SU-DHL-6 (cell line): ENCODE data around the gene ELOB.

Experiments
- H2AFZ ChIP-seq: fragments of 200-600 bp; sonication (generic); 2 replicates; pipeline ENCODE4 v1.6.1; 2014; ENCODE audit warnings: low read depth, mild to moderate bottlenecking, moderate library complexity, mixed read lengths, antibody characterized with exemption, low read length; ENCODE audit not compliant: severe bottlenecking
- H3F3A ChIP-seq: fragments of 200-600 bp; shearing (Covaris generic); 2 replicates; pipeline ENCODE4 v1.6.0; 2016; ENCODE audit warnings: antibody characterized with exemption, mild to moderate bottlenecking; ENCODE audit not compliant: insufficient read depth
- H3K27ac ChIP-seq: fragments of 200-600 bp; sonication (generic); 2 replicates; pipeline ENCODE4 v1.5.1; 2016; ENCODE audit warnings: low read depth, mild to moderate bottlenecking, low read length, moderate library complexity, mixed read lengths
- H3K27me3 ChIP-seq: fragments of 200-600 bp; sonication (generic), shearing (Covaris generic); 2 replicates; pipeline ENCODE4 v1.6.0; 2014; ENCODE audit warnings: mild to moderate bottlenecking, low read length
- H3K36me3 ChIP-seq: fragments of 200-600 bp; sonication (generic); 2 replicates; pipeline ENCODE4 v1.6.1; 2014; ENCODE audit warnings: mild to moderate bottlenecking, low read length, mixed read lengths
- H3K4me2 ChIP-seq: fragments of 300-600, 200-600 bp; shearing (Covaris generic), sonication (generic); 2 replicates; pipeline ENCODE4 v1.6.0; 2014; ENCODE audit warnings: low read length, low read depth, mild to moderate bottlenecking; ENCODE audit not compliant: poor library complexity, severe bottlenecking
- H3K4me3 ChIP-seq: fragments of 200-600 bp; sonication (generic); 2 replicates; pipeline ENCODE4 v1.5.1; 2014; ENCODE audit warnings: antibody characterized with exemption, low read length, mild to moderate bottlenecking, mixed read lengths; ENCODE audit not compliant: insufficient read depth, poor library complexity, severe bottlenecking
- H3K79me2 ChIP-seq: fragments of 200-600 bp; sonication (generic); 2 replicates; pipeline ENCODE4 v1.6.1; 2014; ENCODE audit warnings: mild to moderate bottlenecking, low read length, moderate library complexity; ENCODE audit not compliant: insufficient read depth
- H3K9ac ChIP-seq: fragments of 200-600 bp; sonication (generic); 2 replicates; pipeline ENCODE4 v1.7.0; 2014; ENCODE audit warnings: mild to moderate bottlenecking, low read length
- H3K9me2 ChIP-seq: fragments of 200-600 bp; sonication (generic); replicated peaks from 2 replicates; pipeline ENCODE4 v1.6.1; 2014; ENCODE audit warnings: low read length; ENCODE audit not compliant: insufficient read depth
- H3K9me3 ChIP-seq: fragments of 200-600 bp; sonication (generic); 2 replicates; pipeline ENCODE4 v1.6.1; 2014; ENCODE audit warnings: low read length, mixed read lengths; ENCODE audit not compliant: insufficient read depth
- H4K20me1 ChIP-seq: fragments of 200-600 bp; sonication (generic); 2 replicates; pipeline ENCODE4 v1.6.1; 2014; ENCODE audit warnings: low read depth, mild to moderate bottlenecking, antibody characterized with exemption, low read length, moderate library complexity, mixed read lengths
- CTCF ChIP-seq: fragments of 200-600 bp; sonication (generic); IDR thresholded peaks from one replicate; pipeline ENCODE4 v1.5.1; 2017; ENCODE audit warnings: antibody characterized with exemption, mild to moderate bottlenecking, low read length, moderate library complexity; ENCODE audit not compliant: insufficient read depth, poor library complexity, severe bottlenecking
- EZH2phosphoT487 ChIP-seq: fragments of 200-600 bp; sonication (generic), shearing (Covaris generic); conservative IDR thresholded peaks from 2 replicates; pipeline ENCODE4 v1.6.1; 2018; ENCODE audit warnings: mild to moderate bottlenecking, antibody characterized with exemption, low read length, moderate library complexity, mixed read lengths

Gene ELOB

GRCh38 chr16:2787406-2787805 lies 10.3 kb upstream of the ELOB start, which contains the start of gene PRSS33:
TSS of gene PRSS33 (minus strand) at chr16:2787560. CDS start at chr16:2786547, 1,013 bp downstream.
- Histone ChIP-seq H4K20me1 (no peaks in the 10 kb centered on the region), H2AFZ (no peak within 1 kb of the TSS), H3F3A (no peaks in the 10 kb centered on the region), H3K4me2 (no peak within 1 kb of the TSS), H3K27me3 (no peaks in the 10 kb centered on the region), H3K9me3 (no peaks in the 10 kb centered on the region), H3K79me2 (no peaks in the 10 kb centered on the region), H3K9me2 (no peaks in the 10 kb centered on the region), H3K36me3 (no peaks in the 10 kb centered on the region), H3K27ac (no peak within 1 kb of the TSS), H3K4me3 (no peak within 1 kb of the TSS), H3K9ac (no peak within 1 kb of the TSS)
- TF ChIP-seq CTCF (no peak), EZH2phosphoT487 (no peak)

DNA sequence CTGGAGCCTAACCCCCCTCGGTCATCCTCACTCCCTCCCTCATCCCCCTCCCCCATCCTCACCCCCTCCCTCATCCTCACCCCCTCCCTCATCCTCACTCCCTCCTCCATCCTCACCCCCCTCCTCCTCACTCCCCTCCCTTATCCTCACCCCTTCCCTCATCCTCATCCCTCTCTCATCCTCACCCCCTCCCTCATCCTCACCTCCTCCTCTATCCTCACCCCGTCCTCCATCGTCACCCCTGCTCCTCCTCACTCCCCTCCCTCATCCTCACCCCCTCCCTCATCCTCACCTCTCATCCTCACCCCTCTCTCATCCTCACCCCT lies 9.7 kb upstream of the ELOB start:
- no peak overlapping the region for H3K9ac ChIP-seq
- no peaks in the 10 kb centered on the region for H3K36me3 ChIP-seq
- H3K79me2 ChIP-seq = no peaks in the 10 kb centered on the region
- H3K4me2 ChIP-seq = no peak overlapping the region
- no peaks in the 10 kb centered on the region for H3K9me2 ChIP-seq
- no peaks in the 10 kb centered on the region for H3K27me3 ChIP-seq
- TF ChIP-seq EZH2phosphoT487 (no peak), CTCF (no peak)
- no peaks in the 10 kb centered on the region for H4K20me1 ChIP-seq
- H3F3A ChIP-seq = no peaks in the 10 kb centered on the region
- H3K9me3 ChIP-seq = no peaks in the 10 kb centered on the region
- no peak overlapping the region for H3K4me3 ChIP-seq
- no peak overlapping the region for H3K27ac ChIP-seq
- H2AFZ ChIP-seq = no peak overlapping the region

DNA sequence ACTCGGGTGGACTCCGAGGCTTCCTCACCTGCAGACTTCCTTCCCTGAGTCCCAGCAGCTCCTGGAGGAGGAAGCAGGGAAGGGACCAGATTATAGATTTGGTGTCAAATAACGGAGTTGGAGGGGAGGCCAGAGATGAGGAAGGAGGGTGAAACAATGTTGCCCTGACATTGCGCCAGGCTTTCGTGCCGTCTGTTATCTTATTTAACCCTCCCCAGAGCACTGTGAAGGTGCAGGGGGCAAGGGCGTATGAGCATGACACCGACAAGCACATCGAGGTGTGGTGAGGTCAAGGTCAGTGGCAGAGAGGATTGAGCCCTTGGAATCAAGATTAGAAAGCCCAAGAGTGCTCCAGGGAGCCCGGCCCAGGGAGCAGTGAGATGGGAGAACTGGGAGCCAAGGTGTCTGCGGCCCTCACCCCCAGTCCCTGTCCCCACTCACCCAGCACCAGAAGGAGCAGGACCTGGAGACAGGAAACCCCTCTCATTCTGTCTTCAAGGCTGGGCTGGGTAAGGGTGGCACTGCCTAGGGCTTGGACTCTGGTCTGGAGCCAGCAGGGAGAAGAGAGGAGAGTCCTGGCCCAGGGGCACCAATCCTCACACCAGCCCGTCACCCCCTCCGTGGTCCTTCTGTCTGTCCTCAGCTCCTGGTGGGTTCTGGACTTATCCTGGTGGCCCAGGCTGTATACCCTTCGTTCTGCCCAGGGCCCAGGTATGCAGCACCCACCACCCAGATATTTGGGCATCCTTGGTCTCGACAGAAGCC lies 9.2 kb upstream of the ELOB start:
- Histone ChIP-seq H3K9ac (no peak overlapping the region), H3K27ac (no peak overlapping the region), H3K36me3 (no peaks in the 10 kb centered on the region), H3K79me2 (no peaks in the 10 kb centered on the region), H3K4me2 (no peak overlapping the region), H4K20me1 (no peaks in the 10 kb centered on the region), H3K9me3 (no peaks in the 10 kb centered on the region), H3F3A (no peaks in the 10 kb centered on the region), H3K27me3 (no peaks in the 10 kb centered on the region), H2AFZ (no peak overlapping the region), H3K4me3 (no peak overlapping the region), H3K9me2 (no peaks in the 10 kb centered on the region)
- no peak for TF ChIP-seq CTCF
- TF ChIP-seq EZH2phosphoT487 = no peak
